Tracheal epithelial cell (primary cell): ENCODE measurements around the gene WBP1. TPM values are rescaled to one million over a fixed set of nuclear protein-coding genes. Genes with fewer than 3 reads are reported as not detected.

Source experiments
- total RNA-seq: library from RNA; depleted of rRNA; stranded (reverse); fragments of >200 nt; gene quantifications from 2 replicates; pipeline ENCODE4 v1.2.1, GENCODE V29; 2014

The WBP1 gene
- total RNA-seq = 29.6 and 32.8 TPM in 2 replicates

DNA sequence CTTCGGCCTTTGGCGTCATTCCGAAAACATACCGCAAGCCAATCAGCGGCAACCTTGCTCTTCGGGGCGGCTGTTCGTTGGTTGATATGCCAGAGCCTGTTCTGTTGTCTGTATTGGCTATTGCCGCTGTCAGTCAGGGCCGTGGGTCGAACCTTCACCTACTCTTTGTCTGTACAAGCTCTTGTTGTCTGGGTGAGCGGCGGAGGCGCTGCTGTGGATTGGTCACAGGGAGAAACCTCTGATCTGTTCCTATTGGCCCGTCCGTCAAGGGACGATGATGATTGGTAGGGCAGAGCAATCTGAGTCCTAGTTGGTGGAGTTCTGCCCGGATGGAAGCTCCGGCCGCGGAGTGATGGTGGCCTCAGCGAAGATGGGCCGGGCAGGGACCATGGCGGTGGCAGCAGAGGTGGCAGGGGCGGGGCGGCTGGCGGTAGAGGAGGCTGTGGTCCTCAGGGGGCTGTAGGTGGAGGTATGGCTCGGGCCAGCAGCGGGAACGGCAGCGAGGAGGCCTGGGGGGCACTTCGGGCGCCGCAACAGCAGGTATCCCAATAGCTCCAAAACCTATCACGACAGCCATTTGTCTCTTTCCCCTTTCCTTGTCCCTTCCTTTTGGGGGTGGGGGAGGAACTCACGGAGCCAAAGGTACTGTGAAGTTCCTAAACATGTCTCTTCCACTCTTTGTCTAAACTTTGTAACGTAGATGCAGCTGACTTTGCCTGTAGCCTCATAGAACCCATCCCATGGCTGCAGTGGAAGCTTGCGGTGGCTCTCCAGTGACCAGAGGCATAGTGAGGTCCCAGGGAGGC is at the start of gene WBP1:
Gene WBP1, plus strand, starts transcription at position 307 of the 806 bp plus-strand sequence. Its CDS starts 165 bp downstream, at position 472.

DNA sequence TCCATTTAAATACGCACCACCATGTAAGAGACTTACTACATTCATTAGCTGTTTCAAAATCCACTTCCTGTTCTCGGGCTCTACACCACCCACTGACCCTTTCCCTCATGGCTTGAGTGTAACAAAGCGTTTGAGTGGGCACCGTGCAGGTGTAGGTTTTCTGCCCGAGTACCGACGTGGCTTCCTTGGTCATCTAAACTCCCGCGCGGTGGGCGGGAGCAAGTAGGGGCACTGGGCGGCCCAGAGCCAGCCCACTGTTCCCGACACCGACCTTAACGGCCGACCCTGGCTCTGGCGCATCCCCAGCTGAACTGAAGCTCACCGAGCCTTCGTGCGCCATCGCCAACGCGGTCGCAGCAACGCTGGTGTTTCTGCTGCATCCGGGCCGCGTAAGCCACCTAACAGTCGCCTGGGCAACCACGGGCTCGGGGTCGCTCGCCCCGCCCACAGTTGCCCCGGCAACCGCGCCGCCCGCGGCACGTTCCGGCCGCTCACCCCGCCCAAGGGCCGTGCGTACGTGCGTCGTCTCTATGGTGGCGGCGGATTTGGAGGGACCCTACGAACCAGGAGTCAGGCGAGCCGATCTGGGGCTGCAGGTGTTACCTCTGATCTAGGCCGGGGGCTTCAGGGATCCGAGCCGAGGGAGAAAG is 36.9 kb upstream of the WBP1 start, which contains the start of the genes C2orf81 and WDR54:
Gene C2orf81, minus strand, starts transcription at position 399 of the 650 bp plus-strand sequence. Its CDS starts 59 bp downstream, at position 340.
Gene WDR54, plus strand, starts transcription at position 510 of the 650 bp plus-strand sequence. CDS start 424 bp downstream, outside the sequence.

DNA sequence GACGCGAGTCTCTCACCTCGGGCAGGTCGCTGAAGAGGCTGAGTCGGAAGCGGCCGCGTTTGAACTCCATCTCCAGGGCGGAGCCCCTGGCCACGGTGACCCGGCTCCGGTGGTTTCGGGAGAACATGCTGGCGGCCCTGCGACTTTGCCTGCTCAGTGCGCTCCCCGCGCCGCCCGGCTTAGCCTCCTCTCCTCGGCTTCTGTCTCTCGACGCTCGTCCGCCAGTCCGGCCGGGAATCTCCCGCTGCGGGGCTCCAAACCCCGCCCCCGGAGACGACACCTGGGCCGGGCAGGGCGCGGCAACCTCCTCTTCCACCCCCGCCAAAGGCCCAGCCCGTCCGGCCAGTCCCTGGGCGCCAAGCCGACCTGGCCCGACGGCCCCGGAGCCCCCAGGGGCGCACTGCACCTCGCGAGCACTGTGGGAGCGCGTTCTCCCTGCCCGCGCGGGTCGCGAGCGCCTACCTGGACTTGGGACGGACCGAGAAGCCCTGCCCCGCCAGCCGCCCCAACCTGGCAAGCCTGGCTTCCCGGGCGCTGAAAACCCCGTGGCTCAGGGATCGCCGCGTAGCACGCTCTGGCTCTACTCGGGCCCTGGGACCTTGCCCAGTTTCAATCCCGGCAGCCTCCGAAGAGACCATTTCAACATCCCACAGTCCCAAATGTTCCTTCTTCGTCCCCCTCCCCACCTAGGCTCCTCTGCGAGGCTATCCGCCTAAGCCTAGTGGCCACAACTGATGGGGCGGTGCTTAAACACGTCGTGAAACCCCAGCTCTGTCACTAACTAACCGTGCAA is 16.4 kb upstream of the WBP1 start, which contains the start of gene RTKN:
Gene RTKN, minus strand, starts transcription at position 248 of the 793 bp plus-strand sequence. Its CDS starts 121 bp downstream, at position 127.

DNA sequence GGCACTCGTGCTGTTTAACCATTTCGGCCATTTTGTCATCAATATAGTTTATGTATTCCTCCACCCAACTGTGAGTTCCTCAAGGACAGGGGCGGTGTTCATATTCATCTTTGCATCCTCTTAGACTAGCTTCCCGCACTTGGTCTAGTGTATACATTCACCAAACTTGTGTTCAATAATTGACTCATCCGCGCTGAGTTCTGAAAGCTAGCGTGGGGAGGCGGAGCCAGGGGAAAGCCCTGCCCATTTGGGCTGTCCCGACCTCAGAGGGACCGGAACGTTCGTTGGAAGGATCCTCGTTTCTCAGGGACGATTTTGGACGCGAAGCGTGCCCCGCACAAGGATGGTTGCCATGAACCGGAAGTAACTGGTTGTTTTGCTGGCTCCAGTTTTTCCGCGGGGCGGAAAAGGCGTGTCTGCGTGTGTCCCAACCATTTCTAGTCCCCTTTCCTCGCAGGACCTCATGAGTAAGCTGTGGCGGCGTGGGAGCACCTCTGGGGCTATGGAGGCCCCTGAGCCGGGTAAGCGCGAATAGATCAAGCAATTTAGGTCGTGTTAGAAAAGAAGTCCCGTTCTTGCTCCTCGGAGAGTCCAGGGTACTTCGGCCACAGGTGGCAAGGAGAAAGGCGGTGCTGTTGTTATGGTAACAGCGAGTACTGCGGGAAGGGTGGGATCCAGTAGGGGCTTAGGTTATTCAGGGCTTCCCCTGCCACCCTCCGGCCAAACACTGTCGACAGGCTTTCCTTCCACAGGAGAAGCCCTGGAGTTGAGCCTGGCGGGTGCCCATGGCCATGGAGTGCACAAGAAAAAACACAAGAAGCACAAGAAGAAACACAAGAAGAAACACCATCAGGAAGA is 3.4 kb upstream of the WBP1 start, which contains the start of gene INO80B:
Gene INO80B, plus strand, starts transcription at position 434 of the 858 bp plus-strand sequence. Its CDS starts 30 bp downstream, at position 464.

DNA sequence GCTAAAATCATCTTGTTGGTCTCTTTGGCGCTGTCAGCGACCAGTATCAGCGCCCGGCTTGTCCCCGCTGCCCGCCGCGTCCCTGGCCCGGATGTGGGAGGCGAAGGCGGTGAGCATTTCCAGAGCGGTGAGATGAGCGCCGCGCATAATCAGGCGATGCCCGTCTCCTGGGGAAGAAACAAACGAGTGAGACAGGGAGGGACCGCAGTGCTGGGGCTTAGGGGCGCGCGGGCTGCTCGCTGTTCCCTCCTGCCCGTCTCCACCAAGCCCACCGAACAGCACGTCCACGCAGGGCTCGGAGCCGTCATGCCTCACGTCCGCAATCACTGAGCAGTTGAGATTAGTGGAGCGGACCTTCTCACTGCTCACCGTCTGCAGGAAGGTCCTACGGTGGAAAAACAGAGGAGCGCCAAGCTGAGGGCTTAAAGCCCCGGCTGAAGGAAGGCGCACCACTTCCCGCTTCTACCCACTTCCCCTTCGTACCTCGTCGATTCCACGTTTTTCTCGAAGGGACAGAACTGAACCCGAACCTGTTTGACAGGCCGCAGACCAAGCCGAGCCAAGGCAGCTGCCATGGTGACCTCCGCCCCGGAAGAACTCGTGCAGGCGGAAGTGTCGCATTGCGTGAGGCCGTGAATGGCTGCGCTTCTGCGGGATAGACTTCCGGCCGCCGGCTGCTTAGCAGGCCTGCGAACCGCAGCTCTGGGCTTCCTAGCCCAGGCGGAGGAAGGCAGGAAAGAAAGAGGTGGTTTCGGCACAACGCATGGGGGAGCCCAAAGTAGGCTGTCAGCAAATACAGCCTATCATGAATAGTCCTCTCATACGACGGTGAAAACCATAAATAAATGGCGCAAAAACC is 14.1 kb downstream of the WBP1 start, which contains the start of gene MRPL53:
Gene MRPL53, minus strand, starts transcription at position 595 of the 859 bp plus-strand sequence. Its CDS starts 20 bp downstream, at position 575.

GRCh38 chr2:74482801-74483674 is 24.8 kb downstream of the WBP1 start, which contains the start of the genes CCDC142 and TTC31:
CCDC142 (minus strand) TSS chr2:74482998; CDS start chr2:74482837, 161 bp downstream.
TTC31 (plus strand) TSS chr2:74483081; CDS start chr2:74483096, 15 bp downstream.

DNA sequence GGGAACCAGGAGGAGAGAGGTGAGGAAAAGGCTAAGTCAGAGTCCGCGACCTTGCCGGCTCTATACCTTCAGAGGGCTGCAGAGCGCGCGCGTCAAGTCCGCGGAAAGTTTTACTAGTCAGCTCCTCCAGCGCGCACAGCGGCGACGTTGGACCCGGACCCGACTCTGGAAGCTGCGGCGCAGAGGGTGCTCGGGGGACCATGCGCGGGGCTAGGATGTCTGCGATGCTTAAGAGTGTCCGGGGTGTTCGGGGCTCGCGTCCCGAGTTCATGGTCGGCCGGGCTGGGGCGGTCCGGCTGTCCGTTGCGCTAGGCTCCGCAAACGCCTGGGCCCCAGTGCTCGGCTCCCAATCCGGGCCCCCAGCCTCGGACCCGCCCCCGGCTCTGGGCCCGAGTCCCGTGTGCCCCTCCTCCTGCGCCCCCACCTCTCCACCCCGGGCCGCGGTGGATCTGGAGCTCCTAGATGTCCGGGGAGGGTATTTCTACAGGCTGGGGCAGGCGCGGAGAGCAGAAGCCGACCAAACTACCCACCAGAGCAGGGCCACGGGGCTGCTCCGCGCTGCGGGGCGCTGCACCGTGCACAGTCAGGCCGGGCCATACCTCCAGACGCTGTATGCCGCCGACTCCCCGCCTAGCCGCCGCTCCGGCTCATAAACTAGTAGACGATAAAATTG is 41.2 kb downstream of the WBP1 start, which contains the start of gene LBX2:
Gene LBX2, minus strand, starts transcription at position 337 of the 673 bp plus-strand sequence. Its CDS starts 66 bp downstream, at position 271.

DNA sequence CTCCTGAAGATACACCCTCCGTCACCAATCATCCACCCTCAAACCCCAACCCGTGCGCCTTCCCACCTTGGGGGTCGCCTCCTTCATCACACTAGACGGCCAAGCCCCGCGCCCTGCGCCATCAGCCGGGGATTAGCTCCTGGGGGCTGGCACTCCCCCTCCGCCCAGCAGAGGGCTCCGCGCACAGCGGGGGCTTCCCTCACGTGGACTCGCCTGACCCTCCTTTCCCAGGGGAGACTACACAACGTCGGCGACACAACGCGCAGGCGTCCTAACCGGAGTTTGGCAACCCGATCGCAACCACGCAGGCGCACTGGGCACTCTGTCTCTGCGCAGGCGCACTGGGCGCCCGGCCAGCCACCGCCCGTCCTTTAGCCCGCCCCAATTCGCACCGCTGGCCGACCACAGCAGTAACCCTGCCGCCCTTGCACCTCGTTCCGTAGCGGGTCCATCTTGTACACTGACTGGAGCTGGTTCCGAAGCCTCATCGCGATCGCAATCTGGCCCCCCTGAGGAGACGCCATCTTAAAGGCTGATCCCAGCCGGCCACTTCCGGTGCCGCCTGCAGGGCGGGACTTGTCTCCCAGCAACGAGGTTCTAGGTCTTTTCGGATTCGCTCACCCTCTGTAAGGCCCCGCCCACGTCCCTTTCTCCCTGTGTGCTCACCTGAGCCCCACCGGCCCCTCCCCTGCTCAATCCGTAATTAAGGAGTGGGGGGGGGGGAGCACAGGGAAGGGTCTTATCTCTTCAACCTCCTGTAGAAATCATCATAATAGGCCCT is 49.1 kb downstream of the WBP1 start, which contains the start of gene PCGF1:
Gene PCGF1, minus strand, starts transcription at position 551 of the 781 bp plus-strand sequence. Its CDS starts 27 bp downstream, at position 524.

Other genes starting within 250 kb of the WBP1 start
- 0.24 and 0.64 TPM in 2 replicates for gene SLC4A5, start 115.0 kb upstream of the WBP1 start, total RNA-seq
- gene DCTN1, start 78.1 kb upstream of the WBP1 start, total RNA-seq = 44.1 and 82.9 TPM in 2 replicates
- 0.64 and 0.72 TPM in 2 replicates for gene C2orf81, start 36.8 kb upstream of the WBP1 start, total RNA-seq
- gene WDR54, start 36.7 kb upstream of the WBP1 start, total RNA-seq = 34.1 and 62.7 TPM in 2 replicates
- 24.3 and 53.7 TPM in 2 replicates for gene RTKN, start 16.5 kb upstream of the WBP1 start, total RNA-seq
- 9.4 and 10.4 TPM in 2 replicates for gene INO80B, start 3.4 kb upstream of the WBP1 start, total RNA-seq
- 65.3 and 67.6 TPM in 2 replicates for gene MOGS, start 6.9 kb downstream of the WBP1 start, total RNA-seq
- gene MRPL53, start 14.2 kb downstream of the WBP1 start, total RNA-seq = 27.7 and 32.5 TPM in 2 replicates
- 11.3 and 14.5 TPM in 2 replicates for gene CCDC142, start 24.6 kb downstream of the WBP1 start, total RNA-seq
- gene TTC31, start 24.6 kb downstream of the WBP1 start, total RNA-seq = 8.0 and 10.9 TPM in 2 replicates
- 1.2 and 3.2 TPM in 2 replicates for gene LBX2, start 41.2 kb downstream of the WBP1 start, total RNA-seq
- gene PCGF1, start 49.3 kb downstream of the WBP1 start, total RNA-seq = 30.7 and 33.7 TPM in 2 replicates
- gene TLX2, start 56.0 kb downstream of the WBP1 start, total RNA-seq = not detected in 2 replicates
- gene DQX1, start 67.8 kb downstream of the WBP1 start, total RNA-seq = 2.8 and 4.6 TPM in 2 replicates
- 160 and 193 TPM in 2 replicates for gene AUP1, start 71.3 kb downstream of the WBP1 start, total RNA-seq
- gene HTRA2, start 71.5 kb downstream of the WBP1 start, total RNA-seq = 55.4 and 59.8 TPM in 2 replicates
- gene LOXL3, start 95.5 kb downstream of the WBP1 start, total RNA-seq = 0.21 and 1.4 TPM in 2 replicates
- gene DOK1, start 96.3 kb downstream of the WBP1 start, total RNA-seq = 3.0 and 3.9 TPM in 2 replicates
- 0.96 and 4.5 TPM in 2 replicates for gene M1AP, start 189.9 kb downstream of the WBP1 start, total RNA-seq
- gene SEMA4F, start 195.8 kb downstream of the WBP1 start, total RNA-seq = 5.8 and 8.7 TPM in 2 replicates